Testis (tissue), 2 donors: Measurements from ENCODE around the gene TESPA1.

Experiments used
- POLR2A ChIP-seq: fragments of 450-650 bp; IDR thresholded peaks from one replicate; pipeline ENCODE4 v1.6.1; 2017; ENCODE audit warnings: antibody characterized with exemption, mild to moderate bottlenecking, moderate library complexity
- TF ChIP-seq, protein P1 (sequence below), 3 experiments: fragments of 450-650 bp in 2 of 3; fragments of 200-600 bp in 1 of 3; sonication (generic) in 1 of 3; IDR thresholded peaks; one replicate each; pipeline ENCODE4 v1.5.1; 2016 to 2019; ENCODE audit warnings: antibody characterized with exemption in 3 of 3, mild to moderate bottlenecking in 2 of 3, moderate library complexity in 1 of 3

DNA sequence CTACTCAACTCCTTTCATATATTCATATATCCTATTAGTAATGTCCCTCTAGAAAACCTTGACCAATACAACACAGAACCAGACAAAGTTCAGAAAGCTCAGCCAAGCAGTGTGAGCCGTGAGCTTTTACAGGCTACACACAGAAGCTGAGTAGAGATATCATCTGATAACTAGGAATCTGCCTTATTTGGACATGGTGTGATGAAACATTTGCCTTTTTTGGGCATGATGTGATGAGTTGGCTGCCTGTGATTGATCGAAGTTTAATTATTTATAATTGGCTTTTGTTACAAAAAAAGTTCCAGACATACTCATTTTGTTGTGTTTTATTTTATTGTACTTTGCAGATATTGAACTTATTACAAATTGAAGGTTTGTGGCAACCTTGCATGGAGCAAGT lies 46.6 kb downstream of the TESPA1 start:
- TF ChIP-seq, protein P1, sequence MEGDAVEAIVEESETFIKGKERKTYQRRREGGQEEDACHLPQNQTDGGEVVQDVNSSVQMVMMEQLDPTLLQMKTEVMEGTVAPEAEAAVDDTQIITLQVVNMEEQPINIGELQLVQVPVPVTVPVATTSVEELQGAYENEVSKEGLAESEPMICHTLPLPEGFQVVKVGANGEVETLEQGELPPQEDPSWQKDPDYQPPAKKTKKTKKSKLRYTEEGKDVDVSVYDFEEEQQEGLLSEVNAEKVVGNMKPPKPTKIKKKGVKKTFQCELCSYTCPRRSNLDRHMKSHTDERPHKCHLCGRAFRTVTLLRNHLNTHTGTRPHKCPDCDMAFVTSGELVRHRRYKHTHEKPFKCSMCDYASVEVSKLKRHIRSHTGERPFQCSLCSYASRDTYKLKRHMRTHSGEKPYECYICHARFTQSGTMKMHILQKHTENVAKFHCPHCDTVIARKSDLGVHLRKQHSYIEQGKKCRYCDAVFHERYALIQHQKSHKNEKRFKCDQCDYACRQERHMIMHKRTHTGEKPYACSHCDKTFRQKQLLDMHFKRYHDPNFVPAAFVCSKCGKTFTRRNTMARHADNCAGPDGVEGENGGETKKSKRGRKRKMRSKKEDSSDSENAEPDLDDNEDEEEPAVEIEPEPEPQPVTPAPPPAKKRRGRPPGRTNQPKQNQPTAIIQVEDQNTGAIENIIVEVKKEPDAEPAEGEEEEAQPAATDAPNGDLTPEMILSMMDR (IDR thresholded peaks at IDR 0.05), result no peak
- TF ChIP-seq POLR2A, result no peak
